Activated CD8-positive, alpha-beta T cell treated with anti-CD3 and anti-CD28 coated beads, Interleukin-2, amount 10 ng/mL, durations not matched to agents 7 days and 5 days (primary cell): ENCODE results near the gene CHRNG. TPM values are rescaled to one million over a fixed set of nuclear protein-coding genes. Genes with fewer than 3 reads are reported as not detected.

ENCODE experiments used
- ATAC-seq: fragments of 150-1000 bp; cut with Tn5 transposase; one replicate; pipeline ENCODE4 v1.10.0; 2021; ENCODE audit warnings: moderate library complexity
- CTCF ChIA-PET: fragments of 350-600 bp; sonication (Branson Sonifier 250); formaldehyde crosslinking; loops from one replicate; lab custom pipeline; 2021; ENCODE audit warnings: antibody characterized with exemption; lab: Charles Lee
- POLR2A ChIA-PET: fragments of 350-600 bp; sonication (Branson Sonifier 250); formaldehyde crosslinking; loops from one replicate; lab custom pipeline; 2021; ENCODE audit warnings: antibody characterized with exemption; lab: Charles Lee
- DNase-seq: peaks from one replicate; pipeline ENCODE4 v3.0.0-alpha.2; 2020
- H3K27ac Mint-ChIP-seq: one replicate; pipeline ENCODE4 v1.8.0; 2021; ENCODE audit warnings: mild to moderate bottlenecking, mixed read lengths
- H3K27me3 Mint-ChIP-seq: one replicate; pipeline ENCODE4 v1.8.0; 2021; ENCODE audit warnings: low read depth, mixed read lengths
- H3K36me3 Mint-ChIP-seq: one replicate; pipeline ENCODE4 v1.8.0; 2021; ENCODE audit warnings: low read depth, mixed read lengths
- H3K4me1 Mint-ChIP-seq: one replicate; pipeline ENCODE4 v1.8.0; 2021; ENCODE audit warnings: low read depth, mixed read lengths
- H3K4me3 Mint-ChIP-seq: one replicate; pipeline ENCODE4 v1.8.0; 2021; ENCODE audit warnings: mild to moderate bottlenecking, mixed read lengths
- H3K9me3 Mint-ChIP-seq: one replicate; pipeline ENCODE4 v1.8.0; 2022; ENCODE audit warnings: mixed read lengths; ENCODE audit not compliant: insufficient read depth
- total RNA-seq, 2 experiments: library from RNA; stranded (reverse); gene quantifications; one replicate each; pipeline ENCODE4 v1.2.3, GENCODE V29; 2021

Gene CHRNG
- total RNA-seq, 2 experiments from 2014 or later: not detected

- CTCF ChIA-PET: no interaction called here
- no peak for DNase-seq
- no peak for ATAC-seq
- Mint-ChIP-seq H3K27ac (no peak overlapping the region), H3K36me3 (peaks cover 35% of the 10 kb centered on the region), H3K27me3 (no peaks in the 10 kb centered on the region), H3K4me1 (peaks cover 11% of the 10 kb centered on the region), H3K9me3 (no peaks in the 10 kb centered on the region), H3K4me3 (no peak overlapping the region)
- POLR2A ChIA-PET: no interaction called here
Observed at GRCh38 chr2:232575404-232575746, 35.9 kb downstream of the CHRNG start.

GRCh38 chr2:232576995-232577394 lies 37.5 kb downstream of the CHRNG start:
- Mint-ChIP-seq H3K27ac (no peak overlapping the region), H3K27me3 (no peaks in the 10 kb centered on the region)

GRCh38 chr2:232577841-232578240 lies 38.3 kb downstream of the CHRNG start:
- CTCF ChIA-PET: interaction anchor here (1.0 kb wide), 1 partner anchor 14 kb away, joined by 4 read pairs; no protein-coding TSS in a partner anchor
- Mint-ChIP-seq H3K4me3 (no peak overlapping the region), H3K9me3 (no peaks in the 10 kb centered on the region), H3K4me1 (peaks cover 22% of the 10 kb centered on the region), H3K27ac (no peak overlapping the region), H3K27me3 (no peaks in the 10 kb centered on the region), H3K36me3 (peaks cover 36% of the 10 kb centered on the region)
- DNase-seq: no peak
- POLR2A ChIA-PET: interaction anchor here (0.9 kb wide), 1 partner anchor 23 kb away, joined by 3 read pairs; no protein-coding TSS in a partner anchor
- ATAC-seq: no peak

More at GRCh38 chr2:232576995-232577394, 37.5 kb downstream of the CHRNG start:
- Mint-ChIP-seq H3K36me3 (peaks cover 38% of the 10 kb centered on the region), H3K4me3 (no peak overlapping the region), H3K9me3 (no peaks in the 10 kb centered on the region), H3K4me1 (peaks cover 22% of the 10 kb centered on the region)
- DNase-seq (no peak), ATAC-seq (no peak)
- ChIA-PET POLR2A (interaction anchor here (0.9 kb wide), 1 partner anchor 22 kb away, joined by 3 read pairs; no protein-coding TSS in a partner anchor), CTCF (interaction anchor here (1.0 kb wide), 1 partner anchor 13 kb away, joined by 4 read pairs; no protein-coding TSS in a partner anchor)

- no peaks in the 10 kb centered on the region for H3K9me3 Mint-ChIP-seq
- POLR2A ChIA-PET: interaction anchor here (0.6 kb wide), 2 partner anchors 119 to 328 kb away, joined by 3 to 6 read pairs; no protein-coding TSS in a partner anchor
- peaks cover 31% of the 10 kb centered on the region for H3K36me3 Mint-ChIP-seq
- CTCF ChIA-PET: no interaction called here
- peaks cover 22% of the 10 kb centered on the region for H3K4me1 Mint-ChIP-seq
- H3K27ac Mint-ChIP-seq: no peak overlapping the region
- ATAC-seq (no peak), DNase-seq (no peak)
- H3K27me3 Mint-ChIP-seq: no peaks in the 10 kb centered on the region
- H3K4me3 Mint-ChIP-seq: no peak overlapping the region
Observed at GRCh38 chr2:232578626-232579025, 39.1 kb downstream of the CHRNG start.

GRCh38 chr2:232580648-232580981 lies 41.1 kb downstream of the CHRNG start:
- peaks cover 21% of the 10 kb centered on the region for H3K36me3 Mint-ChIP-seq
- no peak for DNase-seq
- no peaks in the 10 kb centered on the region for H3K9me3 Mint-ChIP-seq
- H3K27ac Mint-ChIP-seq: no peak overlapping the region
- ChIA-PET POLR2A (no interaction called here), CTCF (no interaction called here)
- no peaks in the 10 kb centered on the region for H3K27me3 Mint-ChIP-seq
- no peak overlapping the region for H3K4me3 Mint-ChIP-seq
- ATAC-seq: no peak
- peaks cover 22% of the 10 kb centered on the region for H3K4me1 Mint-ChIP-seq

- Mint-ChIP-seq H3K36me3 (peaks cover 21% of the 10 kb centered on the region), H3K27me3 (no peaks in the 10 kb centered on the region), H3K4me1 (peaks cover 22% of the 10 kb centered on the region), H3K27ac (no peak overlapping the region), H3K4me3 (no peak overlapping the region), H3K9me3 (no peaks in the 10 kb centered on the region)
- DNase-seq: no peak
- ChIA-PET POLR2A (no interaction called here), CTCF (no interaction called here)
- ATAC-seq: no peak
Observed at GRCh38 chr2:232581725-232582124, 42.2 kb downstream of the CHRNG start.

GRCh38 chr2:232584238-232584637 lies 44.7 kb downstream of the CHRNG start:
- ChIA-PET CTCF (no interaction called here), POLR2A (no interaction called here)
- no peak for ATAC-seq
- Mint-ChIP-seq H3K4me1 (peaks cover 22% of the 10 kb centered on the region), H3K4me3 (no peak overlapping the region), H3K36me3 (peaks cover 14% of the 10 kb centered on the region), H3K9me3 (no peaks in the 10 kb centered on the region), H3K27me3 (no peaks in the 10 kb centered on the region), H3K27ac (no peak overlapping the region)
- DNase-seq: no peak

GRCh38 chr2:232586943-232587505 lies 47.5 kb downstream of the CHRNG start:
- ChIA-PET POLR2A (no interaction called here), CTCF (no interaction called here)
- Mint-ChIP-seq H3K27ac (no peak overlapping the region), H3K4me1 (no peaks in the 10 kb centered on the region), H3K4me3 (no peak overlapping the region), H3K9me3 (no peaks in the 10 kb centered on the region), H3K36me3 (peaks cover 3% of the 10 kb centered on the region), H3K27me3 (no peaks in the 10 kb centered on the region)
- DNase-seq: no peak
- ATAC-seq: no peak

GRCh38 chr2:232587512-232587911 lies 48.0 kb downstream of the CHRNG start:
- no peak for ATAC-seq
- Mint-ChIP-seq H3K4me1 (no peaks in the 10 kb centered on the region), H3K27ac (no peak overlapping the region), H3K9me3 (no peaks in the 10 kb centered on the region), H3K27me3 (no peaks in the 10 kb centered on the region), H3K36me3 (peaks cover 3% of the 10 kb centered on the region), H3K4me3 (no peak overlapping the region)
- POLR2A ChIA-PET: no interaction called here
- no peak for DNase-seq
- CTCF ChIA-PET: no interaction called here

GRCh38 chr2:232588031-232588430 lies 48.5 kb downstream of the CHRNG start:
- no peaks in the 10 kb centered on the region for H3K4me1 Mint-ChIP-seq
- peaks cover 3% of the 10 kb centered on the region for H3K36me3 Mint-ChIP-seq
- no peaks in the 10 kb centered on the region for H3K9me3 Mint-ChIP-seq
- H3K27me3 Mint-ChIP-seq: no peaks in the 10 kb centered on the region
- no peak for DNase-seq
- no peak overlapping the region for H3K4me3 Mint-ChIP-seq
- ChIA-PET POLR2A (no interaction called here), CTCF (no interaction called here)
- no peak for ATAC-seq
- H3K27ac Mint-ChIP-seq: no peak overlapping the region

GRCh38 chr2:232588680-232589585 lies 49.4 kb downstream of the CHRNG start:
- DNase-seq: no peak
- POLR2A ChIA-PET: no interaction called here
- no peak for ATAC-seq
- Mint-ChIP-seq H3K27ac (no peak overlapping the region), H3K9me3 (no peaks in the 10 kb centered on the region), H3K36me3 (peaks cover 1% of the 10 kb centered on the region), H3K27me3 (no peaks in the 10 kb centered on the region), H3K4me1 (no peaks in the 10 kb centered on the region), H3K4me3 (no peak overlapping the region)
- CTCF ChIA-PET: interaction anchor here (1.2 kb wide), 1 partner anchor 17 kb away, joined by 5 read pairs; no protein-coding TSS in a partner anchor

GRCh38 chr2:232592772-232593395 lies 53.4 kb downstream of the CHRNG start:
- H3K9me3 Mint-ChIP-seq: no peaks in the 10 kb centered on the region
- no peak overlapping the region for H3K27ac Mint-ChIP-seq
- no peaks in the 10 kb centered on the region for H3K27me3 Mint-ChIP-seq
- no peak overlapping the region for H3K4me3 Mint-ChIP-seq
- no peaks in the 10 kb centered on the region for H3K36me3 Mint-ChIP-seq
- H3K4me1 Mint-ChIP-seq: no peaks in the 10 kb centered on the region
- POLR2A ChIA-PET: no interaction called here
- ATAC-seq (no peak), DNase-seq (no peak)
- CTCF ChIA-PET: interaction anchor here (1.9 kb wide), 1 partner anchor 13 kb away, joined by 9 read pairs; no protein-coding TSS in a partner anchor
